Prostate gland (tissue), 2 donors: ENCODE results near the gene PNMA8C. TPM values are rescaled to one million over a fixed set of nuclear protein-coding genes. Genes with fewer than 3 reads are reported as not detected.

Experiments
- DNase-seq: peaks from one replicate; pipeline ENCODE4 v3.0.0-alpha.2; 2019; ENCODE audit warnings: low spot score
- H3K27ac ChIP-seq, 2 donors: fragments of 200-600 bp; sonication (generic); 2 replicates each; pipeline ENCODE4 v1.5.1; 2017 to 2019
- H3K27me3 ChIP-seq: fragments of 200-600 bp; sonication (generic); replicated peaks from 2 replicates; pipeline ENCODE4 v1.5.1; 2019; ENCODE audit not compliant: insufficient read depth
- H3K36me3 ChIP-seq, 2 donors: fragments of 200-600 bp; sonication (generic); 1 replicate in 1 of 2; 2 replicates in 1 of 2; pipeline versions ENCODE4 v1.5.1 to v1.8.1; 2017 to 2019
- H3K4me1 ChIP-seq: fragments of 200-600 bp; sonication (generic); replicated peaks from 2 replicates; pipeline ENCODE4 v1.5.1; 2019
- H3K4me3 ChIP-seq, 2 donors: fragments of 200-600 bp; sonication (generic); 2 replicates each; pipeline ENCODE4 v1.5.1; 2017 to 2019
- H3K9me3 ChIP-seq: fragments of 200-600 bp; sonication (generic); 2 replicates; pipeline ENCODE4 v1.5.1; 2017
- POLR2A ChIP-seq: fragments of 450-650 bp; IDR thresholded peaks from one replicate; pipeline ENCODE4 v1.6.1; 2016; ENCODE audit warnings: antibody characterized with exemption, mild to moderate bottlenecking
- POLR2AphosphoS5 ChIP-seq: sonication (generic); formaldehyde crosslinking; IDR thresholded peaks from one replicate; pipeline ENCODE4 v1.6.1; 2017; ENCODE audit warnings: antibody characterized with exemption
- WGBS: methylation state at CpG from one replicate; pipeline ENCODE4 v1.1.5; 2018; 5-methylcytosine and 5-hydroxymethylcytosine counted together
- intact Hi-C: fragments of 100-400 bp; cut with DNase I; formaldehyde crosslinking; loops from one replicate; pipeline ENCODE4 v1.14.2; 2022
- total RNA-seq, 2 donors: library from RNA; depleted of rRNA; stranded (reverse); fragments of >200 nt; gene quantifications; one replicate each; pipeline ENCODE4 v1.1.0, GENCODE V29; 2016
- TF ChIP-seq, protein P1 (sequence below), 4 experiments: fragments of 200-600 bp in 2 of 4; fragments of 450-650 bp in 2 of 4; sonication (generic) in 2 of 4; IDR thresholded peaks; 1 replicate in 3 of 4; 2 replicates in 1 of 4; pipeline ENCODE4 v1.5.1; 2016 to 2019; ENCODE audit warnings: antibody characterized with exemption in 4 of 4, mild to moderate bottlenecking in 2 of 4, moderate library complexity in 2 of 4

PNMA8C gene
- total RNA-seq, 2 donors from 2014 or later = 1.6 TPM; not detected in 1

DNA sequence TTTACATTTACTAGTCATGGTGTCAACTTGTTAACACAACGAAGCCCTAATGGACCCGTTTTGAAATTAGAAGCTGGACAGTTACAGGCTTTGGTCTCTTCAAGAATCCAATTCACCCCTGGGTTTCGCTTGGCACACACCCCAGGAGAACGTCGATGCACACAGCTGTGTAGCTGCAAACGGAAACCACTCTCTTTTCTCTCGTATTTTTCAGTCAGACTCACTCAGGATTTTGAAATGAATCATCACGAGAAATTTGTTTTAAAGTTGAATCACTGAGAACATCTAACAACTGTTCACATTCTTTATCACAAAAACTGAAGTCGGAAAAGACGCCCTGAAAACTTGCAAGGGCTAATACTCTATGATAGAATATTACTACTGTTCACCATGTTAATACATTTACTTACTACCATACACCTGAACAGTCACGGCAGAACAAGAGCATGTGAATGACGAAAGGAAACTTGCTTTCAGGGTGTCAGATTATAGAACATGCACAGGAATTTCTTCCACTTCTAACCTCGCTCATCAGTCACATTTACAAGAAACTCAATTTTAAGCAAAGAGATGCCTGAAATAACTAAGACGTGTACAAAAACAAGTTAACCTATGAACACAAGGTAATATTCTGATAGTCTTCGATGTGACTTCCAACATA lies 37.9 kb upstream of the PNMA8C start:
- H3K27ac ChIP-seq = no peak overlapping the region
- DNase-seq = no peak
- H3K27me3 ChIP-seq = no peaks in the 10 kb centered on the region
- TF ChIP-seq POLR2A = no peak
- TF ChIP-seq, protein P1, sequence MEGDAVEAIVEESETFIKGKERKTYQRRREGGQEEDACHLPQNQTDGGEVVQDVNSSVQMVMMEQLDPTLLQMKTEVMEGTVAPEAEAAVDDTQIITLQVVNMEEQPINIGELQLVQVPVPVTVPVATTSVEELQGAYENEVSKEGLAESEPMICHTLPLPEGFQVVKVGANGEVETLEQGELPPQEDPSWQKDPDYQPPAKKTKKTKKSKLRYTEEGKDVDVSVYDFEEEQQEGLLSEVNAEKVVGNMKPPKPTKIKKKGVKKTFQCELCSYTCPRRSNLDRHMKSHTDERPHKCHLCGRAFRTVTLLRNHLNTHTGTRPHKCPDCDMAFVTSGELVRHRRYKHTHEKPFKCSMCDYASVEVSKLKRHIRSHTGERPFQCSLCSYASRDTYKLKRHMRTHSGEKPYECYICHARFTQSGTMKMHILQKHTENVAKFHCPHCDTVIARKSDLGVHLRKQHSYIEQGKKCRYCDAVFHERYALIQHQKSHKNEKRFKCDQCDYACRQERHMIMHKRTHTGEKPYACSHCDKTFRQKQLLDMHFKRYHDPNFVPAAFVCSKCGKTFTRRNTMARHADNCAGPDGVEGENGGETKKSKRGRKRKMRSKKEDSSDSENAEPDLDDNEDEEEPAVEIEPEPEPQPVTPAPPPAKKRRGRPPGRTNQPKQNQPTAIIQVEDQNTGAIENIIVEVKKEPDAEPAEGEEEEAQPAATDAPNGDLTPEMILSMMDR (IDR thresholded peaks at IDR 0.05) = no peak
- no peak for TF ChIP-seq POLR2AphosphoS5
- H3K36me3 ChIP-seq = no peaks in the 10 kb centered on the region
- no peaks in the 10 kb centered on the region for H3K4me1 ChIP-seq
- WGBS = 35% methylated on average over 15 of the region's 15 CpGs
- intact Hi-C loops = no loop called here
- no peaks in the 10 kb centered on the region for H3K9me3 ChIP-seq
- no peak overlapping the region for H3K4me3 ChIP-seq

DNA sequence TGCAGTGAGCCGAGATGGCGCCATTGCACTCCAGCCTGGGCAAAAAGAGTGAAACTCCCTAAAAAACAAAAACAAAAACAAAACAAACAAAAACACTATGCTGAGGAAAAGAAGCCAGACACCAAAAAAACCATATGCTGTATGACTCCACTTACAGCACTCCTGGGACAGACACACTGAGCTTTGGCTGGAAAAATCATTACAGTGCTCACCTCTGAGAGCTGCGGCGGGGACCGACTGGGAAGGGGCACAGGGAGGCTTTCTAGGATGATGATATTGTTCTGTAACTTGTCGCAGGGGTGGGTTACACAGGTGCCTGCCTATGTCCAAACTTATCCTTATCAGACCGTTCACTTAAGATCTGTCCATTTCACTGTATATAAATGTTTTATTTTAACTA lies 34.8 kb upstream of the PNMA8C start:
- Histone ChIP-seq H3K36me3 (no peaks in the 10 kb centered on the region), H3K9me3 (no peaks in the 10 kb centered on the region), H3K27me3 (no peaks in the 10 kb centered on the region), H3K4me1 (no peaks in the 10 kb centered on the region), H3K27ac (no peak overlapping the region), H3K4me3 (no peak overlapping the region)
- intact Hi-C loops = no loop called here
- no peak for DNase-seq
- no peak for TF ChIP-seq POLR2AphosphoS5
- TF ChIP-seq POLR2A = no peak
- TF ChIP-seq, protein P1 (IDR thresholded peaks at IDR 0.05) = no peak
- WGBS = 88% methylated on average over 7 of the region's 7 CpGs

DNA sequence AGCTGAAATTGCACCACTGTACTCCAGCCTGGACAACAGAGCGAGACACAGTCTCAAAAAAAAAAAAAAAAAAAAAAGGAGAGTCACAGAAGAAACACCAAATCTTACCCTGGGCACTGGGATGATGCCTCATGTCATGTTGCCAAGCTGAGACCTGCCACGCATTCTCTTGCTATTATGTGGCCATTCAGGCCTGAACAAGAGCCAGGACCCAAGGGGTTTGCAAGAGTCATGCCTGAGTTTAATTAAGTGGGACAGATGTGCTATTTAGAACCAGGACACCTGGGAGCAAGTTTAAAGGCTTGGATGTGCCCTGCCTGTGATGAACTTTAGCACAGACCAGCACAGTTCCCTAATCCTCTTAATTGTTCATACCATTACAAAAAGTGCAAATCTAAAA lies 32.8 kb upstream of the PNMA8C start:
- Histone ChIP-seq H3K27ac (no peak overlapping the region), H3K9me3 (no peaks in the 10 kb centered on the region), H3K4me1 (no peaks in the 10 kb centered on the region), H3K4me3 (no peak overlapping the region), H3K36me3 (no peaks in the 10 kb centered on the region), H3K27me3 (no peaks in the 10 kb centered on the region)
- TF ChIP-seq, protein P1 (IDR thresholded peaks at IDR 0.05) = no peak
- no peak for TF ChIP-seq POLR2AphosphoS5
- TF ChIP-seq POLR2A = no peak
- WGBS = 59% methylated on average over 2 of the region's 2 CpGs
- intact Hi-C loops = no loop called here
- no peak for DNase-seq

DNA sequence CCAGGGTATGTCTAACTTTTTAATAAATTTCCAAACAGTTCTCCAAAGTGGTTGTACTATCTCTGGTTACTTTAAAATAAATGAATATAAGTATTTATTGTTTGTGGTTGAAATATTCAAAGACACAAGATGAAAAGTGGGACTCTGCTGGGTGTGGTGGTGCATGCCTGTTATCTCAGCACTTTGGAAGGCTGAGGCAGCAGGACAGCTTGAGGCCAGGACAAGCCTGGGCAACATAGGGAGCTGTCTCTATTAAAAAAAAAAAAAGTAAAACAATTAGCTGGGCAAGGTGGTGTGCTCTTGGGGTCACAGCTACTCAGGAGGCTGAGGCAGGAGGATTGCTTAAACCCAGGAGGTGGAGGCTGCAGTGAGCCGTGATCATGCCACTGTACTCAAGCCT lies 32.2 kb upstream of the PNMA8C start:
- H3K4me1 ChIP-seq = no peaks in the 10 kb centered on the region
- no peak overlapping the region for H3K27ac ChIP-seq
- WGBS = 94% methylated on average over 1 of the region's 1 CpG
- no peaks in the 10 kb centered on the region for H3K9me3 ChIP-seq
- no peaks in the 10 kb centered on the region for H3K36me3 ChIP-seq
- H3K4me3 ChIP-seq = no peak overlapping the region
- intact Hi-C loops = no loop called here
- H3K27me3 ChIP-seq = no peaks in the 10 kb centered on the region
- no peak for DNase-seq
- TF ChIP-seq, protein P1 (IDR thresholded peaks at IDR 0.05) = no peak
- TF ChIP-seq POLR2A = no peak
- no peak for TF ChIP-seq POLR2AphosphoS5

DNA sequence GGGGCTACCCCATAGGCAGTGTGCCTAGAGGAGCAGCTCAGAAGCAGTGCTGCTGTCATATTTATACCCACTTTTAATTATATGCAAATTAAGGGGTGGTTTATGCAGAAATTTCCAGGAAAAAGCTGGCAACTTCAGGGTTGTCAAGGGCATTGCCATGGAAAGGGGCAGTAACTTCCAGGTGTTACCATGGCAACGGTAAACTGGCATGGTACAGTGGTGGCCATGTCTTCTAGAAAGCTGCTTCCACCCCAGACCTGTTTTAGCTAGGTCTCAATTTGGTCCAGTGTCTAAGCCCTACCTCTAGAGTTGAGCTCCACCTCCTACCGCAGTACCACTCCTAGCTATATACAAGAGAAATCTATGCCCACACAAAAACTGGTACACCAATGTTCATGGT lies 31.3 kb upstream of the PNMA8C start:
- 98% methylated on average over 2 of the region's 2 CpGs for WGBS
- intact Hi-C loops = no loop called here
- TF ChIP-seq, protein P1 (IDR thresholded peaks at IDR 0.05) = no peak

More for the DNA sequence above, 31.3 kb upstream of the PNMA8C start:
- Histone ChIP-seq H3K4me3 (no peak overlapping the region), H3K4me1 (no peaks in the 10 kb centered on the region), H3K36me3 (no peaks in the 10 kb centered on the region), H3K27ac (no peak overlapping the region), H3K27me3 (no peaks in the 10 kb centered on the region), H3K9me3 (no peaks in the 10 kb centered on the region)
- no peak for DNase-seq
